Parathyroid adenoma (tissue), 2 donors: ENCODE measurements around the gene EBF3.

ENCODE experiments used
- H2AFZ ChIP-seq: fragments of 300-600 bp; sonication (generic); one replicate; pipeline ENCODE4 v1.7.0; 2017; ENCODE audit warnings: antibody characterized with exemption, mild to moderate bottlenecking
- H3K27ac ChIP-seq: fragments of 300-600 bp; sonication (generic); one replicate; pipeline ENCODE4 v1.7.0; 2017
- H3K27me3 ChIP-seq: fragments of 300-600 bp; sonication (generic); one replicate; pipeline ENCODE4 v1.7.0; 2017; ENCODE audit warnings: low read length; ENCODE audit not compliant: control insufficient read depth, insufficient read depth
- H3K36me3 ChIP-seq: fragments of 300-600 bp; sonication (generic); one replicate; pipeline ENCODE4 v1.7.0; 2017; ENCODE audit warnings: low read length; ENCODE audit not compliant: control insufficient read depth, insufficient read depth
- H3K4me1 ChIP-seq: fragments of 300-600 bp; sonication (generic); one replicate; pipeline ENCODE4 v1.7.0; 2017; ENCODE audit warnings: control low read depth
- H3K4me2 ChIP-seq: fragments of 300-600 bp; sonication (generic); one replicate; pipeline ENCODE4 v1.7.0; 2017; ENCODE audit warnings: low read length
- H3K4me3 ChIP-seq: fragments of 300-600 bp; sonication (generic); one replicate; pipeline ENCODE4 v1.7.0; 2017; ENCODE audit warnings: low read depth, low read length
- H3K79me2 ChIP-seq: fragments of 300-600 bp; sonication (generic); one replicate; pipeline ENCODE4 v1.7.0; 2017; ENCODE audit warnings: control low read depth
- H3K9ac ChIP-seq: fragments of 300-600 bp; sonication (generic); one replicate; pipeline ENCODE4 v1.7.0; 2017; ENCODE audit warnings: mild to moderate bottlenecking
- H3K9me3 ChIP-seq: fragments of 300-600 bp; sonication (generic); one replicate; pipeline ENCODE4 v1.7.0; 2017; ENCODE audit warnings: low read length; ENCODE audit not compliant: control insufficient read depth
- TF ChIP-seq, protein P1 (sequence below): fragments of 300-600 bp; sonication (generic); IDR thresholded peaks from one replicate; pipeline ENCODE4 v1.7.0; 2017; ENCODE audit warnings: antibody characterized with exemption, mild to moderate bottlenecking
- donor health status: primary hyperparathyroidism.

EBF3 gene

DNA sequence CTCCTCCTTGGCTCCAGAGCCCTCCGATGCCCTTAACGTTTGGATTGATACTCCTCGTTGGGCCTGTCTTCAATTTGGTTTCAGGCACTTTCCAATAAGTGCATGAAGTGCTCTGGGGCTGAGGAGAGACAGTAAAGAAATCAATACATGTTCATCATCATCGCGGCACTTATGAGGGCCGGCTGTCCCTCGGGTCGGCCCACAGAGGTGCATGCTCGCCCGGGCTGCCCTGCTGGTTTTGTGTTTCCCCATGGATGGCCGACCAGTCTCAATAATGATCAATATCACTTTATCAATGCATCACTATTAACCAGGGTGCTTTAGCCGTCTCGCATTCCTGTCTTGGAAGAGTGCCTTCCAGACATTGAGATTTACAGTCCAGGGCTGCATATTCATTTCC lies 154.2 kb downstream of the EBF3 start:
- H3K27me3 ChIP-seq: no peaks in the 10 kb centered on the region
- TF ChIP-seq, protein P1, sequence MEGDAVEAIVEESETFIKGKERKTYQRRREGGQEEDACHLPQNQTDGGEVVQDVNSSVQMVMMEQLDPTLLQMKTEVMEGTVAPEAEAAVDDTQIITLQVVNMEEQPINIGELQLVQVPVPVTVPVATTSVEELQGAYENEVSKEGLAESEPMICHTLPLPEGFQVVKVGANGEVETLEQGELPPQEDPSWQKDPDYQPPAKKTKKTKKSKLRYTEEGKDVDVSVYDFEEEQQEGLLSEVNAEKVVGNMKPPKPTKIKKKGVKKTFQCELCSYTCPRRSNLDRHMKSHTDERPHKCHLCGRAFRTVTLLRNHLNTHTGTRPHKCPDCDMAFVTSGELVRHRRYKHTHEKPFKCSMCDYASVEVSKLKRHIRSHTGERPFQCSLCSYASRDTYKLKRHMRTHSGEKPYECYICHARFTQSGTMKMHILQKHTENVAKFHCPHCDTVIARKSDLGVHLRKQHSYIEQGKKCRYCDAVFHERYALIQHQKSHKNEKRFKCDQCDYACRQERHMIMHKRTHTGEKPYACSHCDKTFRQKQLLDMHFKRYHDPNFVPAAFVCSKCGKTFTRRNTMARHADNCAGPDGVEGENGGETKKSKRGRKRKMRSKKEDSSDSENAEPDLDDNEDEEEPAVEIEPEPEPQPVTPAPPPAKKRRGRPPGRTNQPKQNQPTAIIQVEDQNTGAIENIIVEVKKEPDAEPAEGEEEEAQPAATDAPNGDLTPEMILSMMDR: no peak
- H3K9me3 ChIP-seq: no peaks in the 10 kb centered on the region
- no peak overlapping the region for H3K4me2 ChIP-seq
- no peaks in the 10 kb centered on the region for H3K79me2 ChIP-seq
- no peak overlapping the region for H2AFZ ChIP-seq
- no peak overlapping the region for H3K9ac ChIP-seq
- no peak overlapping the region for H3K4me3 ChIP-seq
- H3K4me1 ChIP-seq: no peaks in the 10 kb centered on the region
- H3K36me3 ChIP-seq: no peaks in the 10 kb centered on the region
- no peak overlapping the region for H3K27ac ChIP-seq

DNA sequence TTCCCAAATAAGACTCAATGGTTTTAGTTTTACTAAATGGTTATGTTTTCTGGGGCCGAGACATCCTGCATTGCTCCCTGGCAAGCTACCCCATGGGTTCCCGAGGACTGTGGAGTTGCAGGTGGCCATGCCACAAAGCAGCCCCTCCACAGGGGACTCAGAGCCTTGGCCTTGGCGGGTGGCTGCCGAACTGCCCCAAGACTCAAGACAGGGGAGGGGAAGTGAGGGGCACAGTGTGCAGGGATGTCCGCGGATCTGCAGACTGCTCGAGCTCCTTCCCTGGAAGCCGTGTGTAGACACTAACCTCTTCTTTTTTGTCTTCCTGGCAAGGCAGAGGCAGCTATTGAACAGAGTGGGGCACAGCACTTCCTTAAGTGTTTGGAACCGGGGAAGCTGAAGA lies 154.6 kb downstream of the EBF3 start:
- no peaks in the 10 kb centered on the region for H3K79me2 ChIP-seq
- TF ChIP-seq, protein P1: no peak
- H2AFZ ChIP-seq: no peak overlapping the region
- no peak overlapping the region for H3K4me2 ChIP-seq
- H3K9ac ChIP-seq: no peak overlapping the region
- H3K36me3 ChIP-seq: no peaks in the 10 kb centered on the region
- no peak overlapping the region for H3K27ac ChIP-seq
- H3K4me1 ChIP-seq: no peaks in the 10 kb centered on the region
- no peak overlapping the region for H3K4me3 ChIP-seq
- H3K27me3 ChIP-seq: no peaks in the 10 kb centered on the region
- H3K9me3 ChIP-seq: no peaks in the 10 kb centered on the region

DNA sequence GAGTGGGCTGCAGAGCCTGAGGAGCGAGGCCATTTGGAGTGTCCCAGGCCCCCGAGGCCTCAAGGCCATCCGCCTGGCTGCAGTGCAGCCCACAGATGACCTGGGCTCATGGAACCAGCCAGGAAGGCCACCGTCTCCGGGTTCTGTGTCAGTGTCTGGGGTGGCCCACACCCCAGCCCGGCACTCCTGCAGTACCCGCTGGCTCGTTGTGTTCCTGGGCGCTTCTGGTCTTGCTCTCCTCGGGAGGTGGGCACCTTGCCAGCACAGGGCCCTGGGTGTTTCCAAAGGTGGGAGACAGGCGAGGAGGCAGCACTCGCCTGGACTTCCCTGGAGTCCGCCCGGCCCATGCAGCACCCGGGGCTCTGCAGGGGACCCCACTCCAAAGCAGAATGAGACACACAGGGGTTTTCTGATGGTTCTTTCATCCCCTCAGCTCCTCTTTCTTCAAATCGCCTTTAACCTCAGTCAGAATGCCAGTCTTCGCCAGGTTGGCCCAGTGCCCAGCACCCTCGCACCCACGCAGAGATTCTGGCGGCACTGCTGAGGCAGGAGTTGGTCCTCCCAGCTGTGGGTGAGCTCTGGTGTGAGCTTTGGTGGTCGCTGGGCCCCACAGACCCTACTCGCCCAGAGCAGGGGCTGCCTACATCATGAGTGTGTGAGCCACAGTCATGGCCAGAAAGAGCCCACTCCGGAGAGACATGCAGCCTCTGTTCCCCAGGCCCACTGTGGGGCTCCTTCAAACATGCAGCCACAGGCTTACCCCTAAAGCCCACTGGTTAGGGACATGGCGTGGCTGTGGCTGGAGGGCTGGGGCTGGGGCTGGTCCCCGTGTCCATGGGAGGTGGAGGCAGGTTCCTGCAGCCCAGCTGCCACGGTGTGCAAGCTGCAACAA lies 155.7 kb downstream of the EBF3 start:
- TF ChIP-seq, protein P1: no peak

DNA sequence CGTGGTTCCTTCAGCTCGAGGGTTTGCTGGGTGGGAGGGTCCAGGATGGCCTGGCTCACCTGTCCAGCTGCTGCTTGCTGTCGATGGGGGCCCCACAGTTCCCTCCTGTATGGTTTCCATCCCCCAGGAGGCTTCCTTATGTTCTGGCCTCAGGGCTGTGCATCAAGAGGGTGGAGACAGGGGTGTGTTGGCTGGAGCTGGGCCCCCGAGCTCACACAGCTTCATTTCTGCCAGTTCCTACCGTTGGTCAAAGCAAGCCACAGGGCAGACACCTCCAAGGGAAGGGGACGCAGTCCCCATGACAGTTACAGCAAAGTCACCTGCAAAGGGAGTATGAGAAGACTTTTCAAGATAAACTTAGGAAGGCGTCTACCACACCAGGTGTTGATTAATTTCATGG lies 156.9 kb downstream of the EBF3 start:
- Histone ChIP-seq H3K27ac (no peak overlapping the region), H3K4me3 (no peak overlapping the region), H3K9ac (no peak overlapping the region), H3K9me3 (no peaks in the 10 kb centered on the region), H3K4me1 (no peaks in the 10 kb centered on the region), H3K79me2 (no peaks in the 10 kb centered on the region), H3K4me2 (no peak overlapping the region), H3K36me3 (no peaks in the 10 kb centered on the region), H3K27me3 (no peaks in the 10 kb centered on the region), H2AFZ (no peak overlapping the region)
- TF ChIP-seq, protein P1: no peak

More for the DNA sequence above, 155.7 kb downstream of the EBF3 start:
- Histone ChIP-seq H3K27ac (no peak overlapping the region), H3K4me1 (no peaks in the 10 kb centered on the region), H3K9ac (no peak overlapping the region), H3K4me3 (no peak overlapping the region), H3K27me3 (no peaks in the 10 kb centered on the region), H3K4me2 (no peak overlapping the region), H3K79me2 (no peaks in the 10 kb centered on the region), H2AFZ (no peak overlapping the region), H3K9me3 (no peaks in the 10 kb centered on the region), H3K36me3 (no peaks in the 10 kb centered on the region)
